ENCODE data around the gene BATF.

The BATF gene

DNA sequence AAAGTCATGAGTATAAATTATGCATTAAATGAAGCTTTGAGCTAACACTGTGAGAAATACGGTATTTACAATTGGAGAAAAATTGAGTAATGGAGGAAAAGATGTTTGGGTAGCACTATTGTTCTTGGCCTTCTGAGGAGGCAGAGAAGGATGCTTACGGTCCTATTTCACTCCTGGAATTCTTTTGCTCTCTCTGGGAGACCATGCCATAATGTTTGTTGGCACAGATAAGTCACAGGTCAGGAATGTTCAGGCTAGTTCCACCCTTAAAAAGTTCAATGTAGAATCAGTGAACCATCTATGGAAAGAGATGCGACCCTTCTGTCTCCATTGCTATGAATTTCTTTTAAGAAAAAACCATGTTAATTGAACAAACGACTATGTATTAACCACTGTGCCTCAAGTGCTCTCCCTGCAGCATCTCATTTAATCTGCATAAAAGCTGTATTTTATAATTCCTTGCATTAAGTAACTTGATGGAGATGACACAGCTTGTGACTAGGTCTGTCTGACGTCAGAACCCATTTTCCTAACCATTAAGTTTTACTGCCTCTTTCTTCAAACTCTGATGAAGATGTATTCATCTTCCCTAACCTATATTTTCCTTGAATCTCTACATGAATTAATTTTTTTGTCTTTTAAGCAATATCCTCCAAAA lies 9.5 kb downstream of the BATF start:
- DNase-seq: no peak

DNA sequence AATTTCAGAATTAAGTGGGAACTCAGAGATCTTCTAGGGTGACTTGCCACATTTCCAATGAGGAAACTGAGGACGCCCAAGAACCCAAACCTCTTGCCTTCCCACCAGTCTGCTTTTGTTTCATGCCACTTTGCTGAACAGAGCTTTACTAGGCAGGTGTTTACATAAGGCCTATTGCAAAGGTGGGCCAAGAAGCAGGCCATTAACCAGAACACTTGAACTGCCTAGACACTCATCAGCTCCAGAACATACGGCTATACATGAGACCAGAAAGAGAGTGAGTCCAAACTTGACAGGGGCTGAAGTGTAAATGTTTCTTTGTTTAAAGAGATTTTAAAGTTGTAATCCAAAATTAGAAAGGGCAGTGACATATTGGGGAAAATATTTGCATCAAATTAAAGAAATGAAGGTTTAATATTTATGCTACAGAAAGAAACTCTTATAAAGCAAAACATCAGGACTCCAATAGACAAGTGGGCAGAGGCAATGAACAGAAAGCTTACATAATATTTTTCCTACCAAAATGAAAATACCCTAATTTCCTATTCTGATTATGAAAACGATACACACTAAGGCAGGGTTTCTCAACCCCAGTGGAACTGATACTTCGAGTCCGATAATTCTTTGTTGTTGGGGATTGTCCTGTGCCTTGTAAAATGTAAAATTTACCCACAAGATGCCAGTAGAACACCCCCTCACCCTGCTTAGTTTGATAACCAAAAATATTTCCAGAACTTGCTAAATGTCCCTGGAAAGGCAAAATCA lies 11.7 kb downstream of the BATF start:
- no peak for DNase-seq

DNA sequence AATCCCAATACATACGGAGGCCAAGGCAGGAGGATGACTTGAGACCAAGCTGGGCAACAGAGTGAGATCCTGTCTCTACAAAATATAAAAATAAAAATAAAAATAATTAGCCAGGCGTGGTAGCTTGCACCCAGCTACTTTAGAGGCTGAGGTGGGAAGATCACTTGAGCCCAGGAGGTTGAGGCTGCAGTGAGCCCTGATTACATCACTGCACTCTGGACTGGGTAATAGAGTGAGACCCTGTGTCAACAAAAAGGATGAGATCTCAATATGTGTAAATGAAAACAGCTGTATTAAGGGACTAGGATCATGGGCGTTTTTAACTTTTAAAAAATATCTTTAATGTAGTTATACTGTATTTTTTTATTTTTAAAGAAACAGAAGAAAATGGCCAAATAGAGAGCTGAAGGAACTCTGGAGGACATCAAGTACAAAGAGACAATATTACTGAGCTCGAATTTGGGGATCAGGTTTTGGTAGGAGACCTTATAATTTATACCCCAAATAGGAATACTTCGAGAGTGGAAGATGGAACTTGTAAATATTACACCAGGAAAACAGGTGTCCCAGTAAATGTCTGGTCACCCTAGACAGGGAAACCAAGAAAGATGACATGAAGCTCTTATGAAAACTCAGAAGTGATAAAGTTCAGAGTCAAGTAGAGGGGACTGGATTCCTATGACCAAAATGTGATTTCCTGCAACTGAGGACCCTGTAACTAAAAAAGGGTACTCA lies 13.1 kb downstream of the BATF start:
- DNase-seq: no peak

DNA sequence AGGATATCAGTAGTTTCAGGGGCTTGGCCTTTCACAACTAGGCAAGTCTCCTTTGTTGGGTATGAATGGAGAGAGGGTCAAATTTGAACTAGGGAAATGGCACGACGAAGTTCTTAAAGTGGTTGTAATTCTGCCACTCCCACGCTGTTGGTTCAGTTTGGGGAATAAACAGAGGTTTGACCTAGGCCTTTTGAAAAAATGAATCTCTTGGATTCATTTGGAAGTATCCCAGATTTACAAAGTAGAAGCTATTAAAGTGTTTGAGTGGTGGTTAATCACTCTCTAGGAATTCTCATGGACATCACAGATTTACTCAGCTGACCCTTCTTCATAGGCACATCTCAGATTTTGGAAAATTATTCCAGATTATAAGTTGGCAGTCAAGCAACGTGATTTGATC lies 14.8 kb downstream of the BATF start:
- DNase-seq: no peak

DNA sequence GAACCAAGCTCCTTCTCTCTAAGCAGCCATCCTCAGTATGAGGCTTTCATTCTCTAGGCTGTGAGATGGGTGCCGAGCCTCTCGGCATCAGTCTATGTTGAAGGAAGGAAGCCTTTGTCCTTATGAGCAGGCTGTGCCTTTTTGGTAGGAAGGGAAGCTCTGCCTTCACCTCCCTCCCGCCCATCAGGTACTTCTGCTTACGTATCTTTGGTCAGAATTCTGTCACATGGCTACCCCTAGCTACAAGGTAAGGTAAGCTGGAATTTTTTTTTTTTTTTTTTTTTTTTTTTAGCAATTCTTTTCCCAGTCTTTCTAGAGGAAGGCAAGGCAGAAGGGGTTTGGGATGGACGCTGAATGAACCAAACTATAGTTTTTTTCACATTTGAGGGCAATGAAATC lies 16.9 kb downstream of the BATF start:
- no peak for DNase-seq

DNA sequence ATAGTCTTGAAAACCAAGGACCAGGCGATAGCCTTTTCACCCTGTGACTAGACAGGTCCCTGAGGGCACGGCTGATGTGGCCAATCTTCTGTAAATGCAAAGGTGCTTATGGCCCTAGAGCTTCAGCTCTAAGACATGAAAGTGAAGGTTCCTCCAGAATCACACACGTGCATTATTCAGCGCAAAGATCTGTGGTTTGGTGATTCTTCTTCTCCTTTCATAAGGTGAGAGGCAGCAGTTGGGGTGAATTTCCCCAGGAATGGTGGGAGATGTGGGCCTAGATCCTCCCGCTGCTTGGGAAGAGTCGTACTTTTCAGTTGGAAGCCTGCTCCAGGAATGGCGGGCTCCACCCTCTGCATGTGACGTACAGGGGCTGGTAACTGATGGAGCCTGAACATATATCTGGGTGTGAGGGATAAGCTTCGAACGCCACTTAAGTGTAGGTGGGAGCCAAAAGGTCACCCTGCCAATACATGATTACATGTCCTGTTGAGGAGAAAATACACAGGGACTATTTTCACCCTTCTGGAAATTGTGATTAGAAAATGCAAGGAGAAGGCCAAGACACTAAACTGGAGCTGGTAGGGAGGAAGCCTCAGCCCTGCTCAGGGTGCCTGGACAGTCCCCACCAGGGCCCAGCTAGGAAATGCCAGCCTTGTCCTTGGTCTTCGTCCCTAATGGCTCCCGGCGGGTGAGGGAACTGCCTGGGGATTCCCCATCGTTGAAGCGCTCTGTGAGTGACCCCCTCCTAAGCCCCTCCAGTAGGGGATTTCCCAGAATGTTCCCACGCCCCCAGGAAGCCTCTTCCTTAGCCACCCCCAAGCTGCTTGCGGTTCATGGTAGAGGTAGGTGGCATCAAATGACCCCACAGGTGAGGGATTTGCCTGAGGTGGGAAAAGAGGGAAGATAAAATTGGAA lies 17.6 kb downstream of the BATF start:
- DNase-seq: no peak

DNA sequence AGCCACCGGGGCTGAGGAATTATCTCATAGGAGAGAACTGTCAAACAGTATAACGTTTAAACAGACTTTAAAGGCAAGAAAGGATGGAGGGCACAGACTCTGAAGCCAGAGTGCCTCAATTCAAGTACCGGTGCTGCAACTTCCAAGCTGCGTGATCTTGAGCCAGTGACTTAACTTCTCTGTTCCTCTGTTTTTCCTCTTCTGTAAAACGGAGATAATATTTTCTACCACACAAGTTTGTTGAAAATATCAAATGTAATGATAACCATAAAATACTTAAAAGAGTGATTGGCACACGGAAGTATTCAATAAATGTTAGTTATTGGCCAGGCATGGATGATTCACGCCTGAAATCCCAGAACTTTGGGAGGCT lies 18.2 kb downstream of the BATF start:
- DNase-seq: no peak

DNA sequence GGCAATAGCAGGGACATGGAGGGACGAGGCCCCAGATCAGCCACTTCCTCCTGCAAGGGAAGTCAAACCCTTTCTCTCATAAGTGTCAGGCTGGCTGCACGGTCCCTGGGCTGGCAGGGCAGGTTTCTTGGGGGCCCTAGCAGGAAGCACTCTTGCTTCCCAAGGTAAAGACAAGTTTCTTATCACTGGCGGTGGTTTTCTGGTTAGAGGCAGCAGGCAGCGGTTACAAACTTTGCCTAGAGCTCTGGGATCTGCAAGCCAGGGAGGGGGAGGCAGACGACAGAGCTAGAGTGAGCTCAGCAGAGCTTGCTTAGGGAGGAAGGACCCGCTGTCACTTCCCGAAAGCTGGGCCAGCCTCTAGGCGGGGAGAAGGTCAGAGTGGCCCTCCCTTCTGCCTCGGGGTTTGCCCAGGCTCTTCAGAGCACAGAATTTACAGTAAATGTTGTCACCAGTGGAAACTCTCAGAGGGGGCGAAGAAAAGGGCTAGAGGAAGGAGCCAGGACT lies 20.4 kb downstream of the BATF start:
- peak in 13 of 56 donors; percentile 2 to 43 (median 9) for DNase-seq

DNA sequence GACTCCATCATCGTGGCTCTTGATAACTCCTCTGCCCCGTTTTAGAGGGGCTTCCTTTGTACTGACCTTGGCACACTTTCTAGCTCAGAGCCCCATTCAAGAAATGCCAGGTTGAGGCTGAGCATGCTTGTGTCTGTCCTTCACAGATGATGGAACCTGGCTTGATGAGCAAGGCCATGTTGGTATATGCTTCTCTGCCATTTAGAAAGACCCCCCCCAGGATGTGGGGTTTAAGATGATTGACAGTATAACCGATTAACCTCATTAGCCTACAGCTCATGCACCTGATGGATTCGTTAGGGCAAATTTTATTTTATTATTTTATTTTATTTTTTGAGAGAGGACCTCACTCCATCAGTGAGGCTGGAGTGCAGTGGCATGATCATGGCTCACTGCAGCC lies 21.0 kb downstream of the BATF start:
- no peak for DNase-seq

DNA sequence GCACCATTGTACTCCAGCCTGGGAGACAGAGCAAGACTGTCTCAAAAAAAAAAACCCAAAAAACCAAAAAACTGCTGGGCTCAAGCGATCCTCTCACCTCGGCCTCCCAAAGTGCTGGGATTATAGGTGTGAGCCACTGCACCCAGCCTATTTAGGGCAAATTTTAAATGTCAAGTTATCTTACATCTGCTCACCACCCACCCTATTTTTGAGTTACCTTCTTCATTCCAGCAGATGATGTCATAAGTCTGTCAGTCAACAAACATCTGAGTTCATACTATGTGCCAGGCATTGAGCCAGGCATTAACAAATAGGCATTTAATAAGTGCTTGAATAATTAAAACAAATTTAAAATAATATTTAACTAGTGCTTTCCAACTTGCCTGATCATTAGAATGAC lies 21.5 kb downstream of the BATF start:
- DNase-seq: no peak

DNA sequence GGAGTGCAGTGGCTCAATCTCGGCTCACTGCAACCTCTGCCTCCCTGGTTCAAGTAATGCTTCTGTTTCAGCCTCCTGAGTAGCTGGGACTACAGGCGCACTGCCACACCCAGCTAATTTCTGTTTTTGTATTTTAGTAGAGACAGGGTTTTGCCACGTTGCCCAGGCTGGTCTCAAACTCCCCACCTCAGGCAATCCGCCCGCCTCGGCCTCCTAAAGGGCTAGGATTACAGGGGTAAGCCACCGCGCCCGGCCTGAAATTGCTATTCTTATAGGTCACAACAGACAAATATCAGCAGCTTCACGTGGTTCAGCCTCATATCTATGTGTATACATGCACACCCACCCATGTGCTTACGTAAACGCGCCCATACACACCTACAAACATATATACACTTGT lies 23.6 kb downstream of the BATF start:
- no peak for DNase-seq

DNA sequence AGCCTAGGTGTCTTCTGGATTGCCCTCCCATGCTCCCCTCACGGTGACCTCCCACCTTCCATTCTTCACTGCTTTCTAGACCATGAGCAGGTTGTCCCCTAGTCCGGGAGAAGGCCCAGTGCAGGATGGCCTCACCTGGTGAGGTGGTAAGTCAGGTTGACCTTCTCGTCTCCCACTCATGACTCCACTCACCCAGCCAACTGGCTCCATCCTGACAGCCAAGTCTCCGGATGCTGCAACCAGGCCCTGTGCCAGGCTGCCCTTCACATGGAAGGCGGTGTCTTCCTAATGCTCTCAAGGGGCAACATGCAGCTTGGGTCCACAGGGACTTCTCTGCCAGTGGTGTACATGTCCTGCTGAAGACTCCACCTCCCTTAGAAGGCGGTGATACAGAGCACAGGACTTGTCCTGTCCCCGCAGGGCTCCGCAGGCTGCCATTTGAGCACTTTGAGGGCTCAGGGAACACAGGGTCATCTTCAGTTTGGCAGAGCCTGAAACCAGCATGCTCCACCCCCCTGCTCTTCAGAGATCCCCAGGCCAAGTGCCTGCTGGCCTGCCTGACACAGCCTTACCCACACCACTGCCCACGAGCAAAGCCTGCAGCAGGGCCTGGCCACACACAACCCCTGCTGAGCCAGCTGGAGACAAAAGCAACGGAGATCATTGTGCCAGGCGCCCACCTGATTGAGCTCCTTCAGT lies 25.4 kb downstream of the BATF start:
- no peak for DNase-seq

DNA sequence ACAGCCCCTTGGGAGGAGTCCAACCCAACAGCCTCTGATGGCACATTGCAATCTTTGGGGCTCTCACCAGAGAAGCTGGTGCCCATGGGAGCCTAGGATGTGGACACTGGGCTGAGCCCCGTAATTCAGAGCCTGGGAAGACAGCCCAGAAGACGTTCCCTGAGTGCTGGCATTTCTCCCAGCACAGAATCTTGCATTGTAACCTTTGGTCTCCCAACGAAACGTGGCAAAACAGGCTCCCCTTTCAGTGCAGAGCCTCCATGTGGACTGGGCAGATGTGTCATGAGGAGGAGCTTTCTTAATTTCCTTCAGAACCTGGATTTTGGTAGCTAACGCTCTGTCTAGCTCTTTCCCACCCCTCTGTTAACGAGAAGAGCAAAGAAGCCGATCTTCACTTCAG lies 26.3 kb downstream of the BATF start:
- DNase-seq: no peak

DNA sequence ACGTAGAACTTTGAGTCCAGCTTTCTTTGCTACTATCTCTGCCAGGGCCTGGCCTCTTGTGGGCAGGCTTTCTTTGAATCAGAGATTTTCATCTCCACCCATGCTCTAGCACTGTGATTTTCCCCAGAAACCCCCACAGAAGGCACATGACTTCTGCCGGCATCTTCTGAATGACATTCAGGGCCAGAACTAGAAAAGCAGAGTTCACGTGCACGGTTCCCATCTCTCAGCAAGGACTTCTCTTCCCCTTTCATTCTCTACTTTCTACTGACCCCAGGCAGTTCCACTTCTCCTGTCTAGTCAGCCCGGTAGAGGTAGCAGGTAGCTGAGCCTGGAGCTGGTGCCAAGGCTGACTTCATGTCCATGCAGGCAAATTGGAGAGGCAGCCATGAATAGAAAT lies 26.9 kb downstream of the BATF start:
- no peak for DNase-seq

DNA sequence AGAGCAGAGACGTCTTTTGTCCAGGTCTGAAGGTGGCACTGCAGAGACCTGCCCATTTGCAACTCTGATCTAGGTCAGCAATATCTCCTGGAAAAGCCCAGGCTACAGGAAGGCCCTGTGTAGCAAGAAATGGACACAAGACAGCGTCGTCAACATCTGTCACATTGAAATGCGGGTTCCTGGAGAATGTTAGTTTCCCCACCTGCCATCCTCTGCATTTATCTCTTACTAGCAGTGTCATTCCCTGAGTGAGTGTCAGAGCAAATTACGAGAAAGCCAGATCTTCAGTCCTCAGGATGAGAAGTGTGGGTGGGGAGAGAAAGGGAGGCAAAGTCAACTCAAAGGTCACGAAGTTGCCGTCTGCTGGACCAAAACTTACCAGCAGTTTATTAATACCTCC lies 28.8 kb downstream of the BATF start:
- DNase-seq: no peak

DNA sequence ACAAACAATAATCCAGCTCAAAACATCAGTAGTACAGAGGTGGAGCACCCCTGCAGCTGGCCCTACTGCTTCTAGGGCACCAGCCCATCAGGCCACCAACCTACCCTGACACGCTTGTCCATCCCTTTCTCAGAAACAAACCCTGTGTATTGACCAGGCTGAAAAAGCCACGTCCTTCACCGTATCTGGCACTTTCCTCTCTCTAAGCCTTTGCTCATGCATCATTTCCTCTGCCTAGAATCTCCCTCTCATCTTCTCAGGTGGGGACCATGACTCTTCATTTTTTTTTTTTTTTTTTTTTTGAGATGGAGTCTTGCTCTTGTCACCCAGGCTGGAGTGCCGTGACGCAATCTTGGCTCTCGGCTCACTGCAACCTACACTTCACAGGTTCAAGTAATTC lies 30.9 kb downstream of the BATF start:
- DNase-seq: no peak

DNA sequence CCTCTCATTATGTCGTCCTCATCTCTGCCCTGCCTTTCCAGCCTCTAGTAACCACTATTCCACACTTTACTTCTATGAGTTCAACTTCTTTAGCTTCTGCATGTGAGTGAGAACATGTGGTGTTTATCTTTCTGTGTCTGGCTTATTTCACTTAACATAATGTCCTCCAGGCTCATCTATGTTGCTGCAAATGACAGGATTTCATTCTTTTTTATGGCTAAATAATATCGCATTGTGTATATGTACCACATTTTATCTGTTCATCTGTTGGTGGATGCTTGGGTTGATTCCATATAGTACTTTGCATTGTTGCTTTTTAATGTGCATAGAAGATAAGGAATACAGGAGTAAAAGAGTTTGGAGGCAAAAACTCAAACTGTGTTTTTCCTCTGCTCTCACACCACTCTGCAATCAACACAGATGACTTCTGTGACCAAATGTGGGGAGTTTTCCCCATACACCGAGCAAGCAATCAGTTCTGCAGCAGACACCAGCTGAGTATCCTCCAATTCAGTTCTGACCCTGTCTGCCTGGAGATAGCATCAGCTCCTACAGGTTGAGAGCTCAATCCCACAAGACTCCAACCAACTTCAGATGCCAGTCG lies 31.6 kb downstream of the BATF start:
- DNase-seq: no peak

DNA sequence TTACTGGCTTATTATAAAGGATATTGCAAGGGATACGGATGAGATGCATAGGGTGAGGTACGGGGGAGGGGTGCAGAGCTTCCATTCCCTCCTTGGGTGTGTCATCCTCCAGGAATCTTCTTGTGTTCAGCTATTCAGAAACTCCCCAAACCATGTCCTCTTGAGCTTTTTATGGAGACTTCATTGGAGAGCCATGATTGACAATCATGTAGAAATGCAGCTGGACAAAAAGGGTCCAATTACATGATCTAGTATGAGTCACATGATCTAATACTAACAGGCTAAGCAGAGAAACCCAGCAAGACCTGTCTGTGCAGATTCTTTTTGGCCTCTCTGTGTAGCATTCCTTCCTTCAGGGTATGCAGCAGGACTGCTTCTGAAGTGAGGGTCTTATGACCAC lies 32.2 kb downstream of the BATF start:
- no peak for DNase-seq

DNA sequence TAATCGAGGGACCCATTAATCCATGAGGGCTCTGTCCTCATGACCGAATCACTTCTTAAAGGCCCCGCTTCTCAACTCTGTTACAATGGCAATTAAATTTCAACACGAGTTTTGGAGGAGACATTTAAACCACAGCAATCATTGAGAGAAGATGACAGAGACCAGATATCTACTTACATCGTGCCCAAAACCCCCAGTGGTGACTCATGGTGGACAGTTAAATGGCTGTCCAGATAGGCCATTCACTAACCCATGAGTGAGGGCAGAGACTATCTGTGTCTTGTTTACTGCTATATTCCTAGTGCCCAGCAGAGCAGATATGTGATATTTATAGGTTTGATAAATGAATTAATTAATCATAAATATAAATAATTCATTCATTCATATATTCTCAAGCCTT lies 36.2 kb downstream of the BATF start:
- no peak for DNase-seq

DNA sequence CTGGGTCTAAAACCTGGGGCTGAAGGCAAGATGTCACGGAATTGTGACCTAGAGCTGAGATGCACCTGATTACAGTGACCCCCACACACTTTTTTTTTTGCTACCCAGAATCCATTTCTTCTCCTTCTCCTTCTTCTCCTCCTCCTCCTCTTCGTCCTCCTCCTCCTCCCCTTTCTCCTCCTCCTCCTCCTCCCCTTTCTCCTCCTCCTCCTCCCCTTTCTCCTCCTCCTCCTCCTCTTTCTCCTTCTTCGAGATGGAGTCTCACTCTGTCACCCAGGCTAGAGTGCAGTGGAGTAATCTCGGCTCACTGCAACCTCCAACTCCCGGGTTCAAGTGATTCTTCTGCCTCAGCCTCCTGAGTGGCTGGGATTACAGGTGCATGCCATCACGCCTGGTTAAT lies 36.8 kb downstream of the BATF start:
- DNase-seq: no peak
